MM.1S (cell line): ENCODE measurements around the gene KLHL25.

Experiments
- DNase-seq: peaks from one replicate; pipeline ENCODE4 v3.0.0-alpha.2; 2015
- H2AFZ ChIP-seq: fragments of 300-600 bp; sonication (generic); 2 replicates; pipeline ENCODE4 v1.6.0; 2016; ENCODE audit warnings: antibody characterized with exemption, low read length
- H3F3A ChIP-seq: fragments of 300-600 bp; sonication (generic); 2 replicates; pipeline ENCODE4 v1.6.1; 2016; ENCODE audit warnings: mild to moderate bottlenecking, antibody characterized with exemption, low read length, moderate library complexity, mixed read lengths; ENCODE audit not compliant: insufficient read depth
- H3K27ac ChIP-seq: fragments of 300-600 bp; sonication (generic); 2 replicates; pipeline ENCODE4 v1.5.1; 2016; ENCODE audit warnings: mild to moderate bottlenecking, low read length
- H3K27me3 ChIP-seq: fragments of 300-600 bp; sonication (generic); replicated peaks from 2 replicates; pipeline ENCODE4 v1.6.0; 2016; ENCODE audit warnings: low read length; ENCODE audit not compliant: insufficient read depth
- H3K36me3 ChIP-seq: fragments of 300-600 bp; sonication (generic); replicated peaks from 2 replicates; pipeline ENCODE4 v1.6.1; 2016; ENCODE audit warnings: mild to moderate bottlenecking, low read length, mixed read lengths; ENCODE audit not compliant: insufficient read depth
- H3K4me1 ChIP-seq: fragments of 300-600 bp; sonication (generic); 2 replicates; pipeline ENCODE4 v1.6.1; 2016; ENCODE audit warnings: low read length, mixed read lengths
- H3K4me2 ChIP-seq: fragments of 300-600 bp; sonication (generic); 2 replicates; pipeline ENCODE4 v1.6.0; 2016; ENCODE audit warnings: low read depth, low read length
- H3K4me3 ChIP-seq: fragments of 300-600 bp; sonication (generic); 2 replicates; pipeline ENCODE4 v1.5.1; 2016; ENCODE audit warnings: low read length, mixed read lengths
- H3K79me2 ChIP-seq: fragments of 300-600 bp; sonication (generic); 2 replicates; pipeline ENCODE4 v1.6.1; 2016; ENCODE audit warnings: mixed run types, low read length, mixed read lengths
- H3K9ac ChIP-seq: fragments of 300-600 bp; sonication (generic); 2 replicates; pipeline ENCODE4 v1.6.1; 2016; ENCODE audit warnings: low read length, mixed read lengths
- H3K9me2 ChIP-seq: fragments of 300-600 bp; sonication (generic); replicated peaks from 2 replicates; pipeline ENCODE4 v1.6.1; 2016; ENCODE audit warnings: mild to moderate bottlenecking, low read length, mixed read lengths; ENCODE audit not compliant: insufficient read depth
- H3K9me3 ChIP-seq: fragments of 300-600 bp; sonication (generic); replicated peaks from 2 replicates; pipeline ENCODE4 v1.6.1; 2016; ENCODE audit warnings: mild to moderate bottlenecking, low read length, mixed read lengths; ENCODE audit not compliant: insufficient read depth
- H4K20me1 ChIP-seq: fragments of 300-600 bp; sonication (generic); 2 replicates; pipeline ENCODE4 v1.6.1; 2016; ENCODE audit warnings: mild to moderate bottlenecking, low read length, moderate library complexity, mixed read lengths; ENCODE audit not compliant: insufficient read depth
- CTCF ChIP-seq: fragments of 300-600 bp; sonication (generic); IDR thresholded peaks from 2 replicates; pipeline ENCODE4 v1.5.1; 2016; ENCODE audit warnings: antibody characterized with exemption, low read length, mixed read lengths
- EZH2 ChIP-seq: fragments of 300-600 bp; sonication (generic); optimal IDR thresholded peaks from 2 replicates; pipeline ENCODE3; 2017; ENCODE audit warnings: low read depth, mild to moderate bottlenecking, antibody characterized with exemption, low read length, mixed read lengths
- EZH2phosphoT487 ChIP-seq: fragments of 300-600 bp; sonication (generic); IDR thresholded peaks from 2 replicates; pipeline ENCODE4 v1.6.1; 2018; ENCODE audit warnings: antibody characterized with exemption, low read length

The KLHL25 gene

GRCh38 chr15:85745525-85746150 lies 49.1 kb downstream of the KLHL25 start:
- no peaks in the 10 kb centered on the region for H3K9me3 ChIP-seq
- no peak for TF ChIP-seq CTCF
- no peak for TF ChIP-seq EZH2phosphoT487
- TF ChIP-seq EZH2 = no peak
- no peaks in the 10 kb centered on the region for H4K20me1 ChIP-seq
- H3F3A ChIP-seq = no peaks in the 10 kb centered on the region
- H2AFZ ChIP-seq = no peak overlapping the region
- no peak for DNase-seq
- H3K36me3 ChIP-seq = no peaks in the 10 kb centered on the region; the same call in 1 of the 2 replicates
- no peaks in the 10 kb centered on the region for H3K27me3 ChIP-seq
- H3K79me2 ChIP-seq = no peaks in the 10 kb centered on the region
- H3K4me3 ChIP-seq = no peak overlapping the region
- no peaks in the 10 kb centered on the region for H3K4me1 ChIP-seq
- H3K4me2 ChIP-seq = no peak overlapping the region
- H3K27ac ChIP-seq = no peak overlapping the region
- no peak overlapping the region for H3K9ac ChIP-seq
- H3K9me2 ChIP-seq = no peaks in the 10 kb centered on the region

GRCh38 chr15:85745023-85745422 lies 49.7 kb downstream of the KLHL25 start:
- Histone ChIP-seq H3K4me1 (no peaks in the 10 kb centered on the region), H3K9me3 (no peaks in the 10 kb centered on the region), H3K4me3 (no peak overlapping the region), H4K20me1 (no peaks in the 10 kb centered on the region), H3K27me3 (no peaks in the 10 kb centered on the region), H3K27ac (no peak overlapping the region), H3K9me2 (no peaks in the 10 kb centered on the region), H3K4me2 (no peak overlapping the region), H3K36me3 (no peaks in the 10 kb centered on the region; the same call in 1 of the 2 replicates), H3F3A (no peaks in the 10 kb centered on the region), H3K9ac (no peak overlapping the region), H3K79me2 (no peaks in the 10 kb centered on the region), H2AFZ (no peak overlapping the region)
- TF ChIP-seq CTCF (no peak), EZH2phosphoT487 (no peak), EZH2 (no peak)
- DNase-seq = no peak

- H3K4me2 ChIP-seq = no peak overlapping the region
- no peaks in the 10 kb centered on the region; the same call in 1 of the 2 replicates for H3K36me3 ChIP-seq
- H3K27me3 ChIP-seq = no peaks in the 10 kb centered on the region
- H3K9ac ChIP-seq = no peak overlapping the region
- DNase-seq = no peak
- no peak for TF ChIP-seq CTCF
- TF ChIP-seq EZH2phosphoT487 = no peak
- H3K27ac ChIP-seq = no peak overlapping the region
- no peaks in the 10 kb centered on the region for H3F3A ChIP-seq
- no peaks in the 10 kb centered on the region for H3K79me2 ChIP-seq
- no peaks in the 10 kb centered on the region for H3K9me2 ChIP-seq
- no peak overlapping the region for H3K4me3 ChIP-seq
- H3K4me1 ChIP-seq = no peaks in the 10 kb centered on the region
- H2AFZ ChIP-seq = no peak overlapping the region
- no peaks in the 10 kb centered on the region for H3K9me3 ChIP-seq
- H4K20me1 ChIP-seq = no peaks in the 10 kb centered on the region
Observed at GRCh38 chr15:85744579-85744978, 50.1 kb downstream of the KLHL25 start.
